K562 (cell line): ENCODE results near the gene WDR17. TPM values are rescaled to one million over a fixed set of nuclear protein-coding genes. Genes with fewer than 3 reads are reported as not detected.
A peak's percentile ranks its signal among the peaks of the same experiment; 100 is the strongest.

Experiments
- BRCA1 ChIP-seq, 2 experiments: fragments of 450-650 bp in 1 of 2; sonication (generic) in 1 of 2; formaldehyde crosslinking in 1 of 2; IDR thresholded peaks; 2 replicates each; pipeline versions ENCODE4 v1.5.0 to v1.6.1; 2017 to 2020; ENCODE audit warnings: mild to moderate bottlenecking in 1 of 2, missing genetic modification reagents in 1 of 2
- CHD2 ChIP-seq: IDR thresholded peaks from 2 replicates; pipeline ENCODE4 v1.6.1; 2011; ENCODE audit warnings: low read depth, low read length
- ELK1 ChIP-seq: sonication (generic); formaldehyde crosslinking; IDR thresholded peaks from 2 replicates; pipeline ENCODE4 v1.8.1; 2022; ENCODE audit warnings: missing genetic modification reagents
- HBP1 ChIP-seq: fragments of 450-650 bp; formaldehyde crosslinking; IDR thresholded peaks from 2 replicates; pipeline ENCODE4 v1.4.0; 2022; ENCODE audit warnings: missing genetic modification characterization
- HMG20A ChIP-seq: fragments of 450-650 bp; formaldehyde crosslinking; conservative IDR thresholded peaks from 2 replicates; pipeline ENCODE4 v1.4.0; 2020; ENCODE audit warnings: mild to moderate bottlenecking, mixed read lengths
- IRF9 ChIP-seq: fragments of 450-650 bp; IDR thresholded peaks from 2 replicates; pipeline ENCODE4 v1.6.1; 2016; ENCODE audit warnings: missing biosample characterization, missing genetic modification characterization
- MEIS2 ChIP-seq: fragments of 450-650 bp; IDR thresholded peaks from 2 replicates; pipeline ENCODE4 v1.6.1; 2014; ENCODE audit warnings: mild to moderate bottlenecking; ENCODE audit not compliant: partially characterized antibody
- RBFOX2 ChIP-seq: fragments of 200-400 bp; formaldehyde crosslinking; IDR thresholded peaks from 2 replicates; pipeline ENCODE4 v1.6.1; 2017; ENCODE audit warnings: low read depth, mild to moderate bottlenecking, low read length, moderate library complexity
- RBM39 ChIP-seq: fragments of 200-400 bp; formaldehyde crosslinking; optimal IDR thresholded peaks from 2 replicates; pipeline ENCODE3; 2018; ENCODE audit warnings: low read depth, low read length
- SMARCC2 ChIP-seq: fragments of 450-650 bp; IDR thresholded peaks from 2 replicates; pipeline ENCODE4 v1.6.1; 2017; ENCODE audit warnings: antibody characterized with exemption, moderate library complexity, mild to moderate bottlenecking, low read depth
- ZNF561 ChIP-seq: fragments of 450-650 bp; formaldehyde crosslinking; conservative IDR thresholded peaks from 2 replicates; pipeline ENCODE4 v1.4.0; 2020; ENCODE audit warnings: mild to moderate bottlenecking, moderate library complexity
- polyA plus RNA-seq, 8 experiments: library from polyadenylated mRNA; depleted of rRNA in 4 of 8; stranded (reverse) in 5 of 8; unstranded in 3 of 8; fragments of >200 nt; fragmentation: Nextera tagmentation in 2 of 8; fragmentation: Illumina TruSeq in 1 of 8; extraction: Ambion mirVana in 2 of 8; extraction: Trizol in 1 of 8; gene quantifications; 2 replicates each; pipeline versions ENCODE4 v1.2.1 to v1.2.3, GENCODE V29; 2011 to 2014; ENCODE audit warnings: inconsistent platforms in 1 of 8, missing spikeins in 1 of 8
- total RNA-seq, 7 experiments: library from RNA; depleted of rRNA in 6 of 7; stranded (reverse); fragments of >200 nt in 6 of 7; fragmentation: Illumina TruSeq in 2 of 7; extraction: Trizol in 2 of 7; gene quantifications; 2 replicates each; pipeline versions ENCODE4 v1.2.1 to v1.2.3, GENCODE V29; 2011 to 2021; ENCODE audit warnings: low replicate concordance in 1 of 7
- TF ChIP-seq, protein P1 (sequence below), 2 experiments: fragments of 450-650 bp; formaldehyde crosslinking in 1 of 2; IDR thresholded peaks; 2 replicates each; pipeline versions ENCODE4 v1.4.0 to v1.6.1; 2014 to 2020; ENCODE audit warnings: mild to moderate bottlenecking in 2 of 2, borderline replicate concordance in 1 of 2, low read depth in 1 of 2

Gene WDR17
- total and polyA plus RNA-seq, 9 of the 15 experiments (the other 6 are each of a cell fraction or from before 2014, with no cell fraction given): 0.04 to 0.07 TPM; not detected in 7

GRCh38 chr4:176195184-176195978, 129.7 kb downstream of the WDR17 start, which contains the start of gene SPATA4 (continued):
- TF ChIP-seq BRCA1 (IDR thresholded peaks at IDR 0.05): no peak
- TF ChIP-seq BRCA1 (CRISPR knock-in tag; IDR thresholded peaks at IDR 0.05): no peak
- TF ChIP-seq MEIS2: peak; percentile 75
- no peak for TF ChIP-seq HBP1
- 0 out of 2 replicates have a peak, but pooled peaks have one; percentile 14 for TF ChIP-seq CHD2
- peak; percentile 80 for TF ChIP-seq RBFOX2
- TF ChIP-seq ZNF561: no peak
- no peak for TF ChIP-seq HMG20A (CRISPR knock-in tag)
- TF ChIP-seq SMARCC2: no peak
- TF ChIP-seq, protein P1, sequence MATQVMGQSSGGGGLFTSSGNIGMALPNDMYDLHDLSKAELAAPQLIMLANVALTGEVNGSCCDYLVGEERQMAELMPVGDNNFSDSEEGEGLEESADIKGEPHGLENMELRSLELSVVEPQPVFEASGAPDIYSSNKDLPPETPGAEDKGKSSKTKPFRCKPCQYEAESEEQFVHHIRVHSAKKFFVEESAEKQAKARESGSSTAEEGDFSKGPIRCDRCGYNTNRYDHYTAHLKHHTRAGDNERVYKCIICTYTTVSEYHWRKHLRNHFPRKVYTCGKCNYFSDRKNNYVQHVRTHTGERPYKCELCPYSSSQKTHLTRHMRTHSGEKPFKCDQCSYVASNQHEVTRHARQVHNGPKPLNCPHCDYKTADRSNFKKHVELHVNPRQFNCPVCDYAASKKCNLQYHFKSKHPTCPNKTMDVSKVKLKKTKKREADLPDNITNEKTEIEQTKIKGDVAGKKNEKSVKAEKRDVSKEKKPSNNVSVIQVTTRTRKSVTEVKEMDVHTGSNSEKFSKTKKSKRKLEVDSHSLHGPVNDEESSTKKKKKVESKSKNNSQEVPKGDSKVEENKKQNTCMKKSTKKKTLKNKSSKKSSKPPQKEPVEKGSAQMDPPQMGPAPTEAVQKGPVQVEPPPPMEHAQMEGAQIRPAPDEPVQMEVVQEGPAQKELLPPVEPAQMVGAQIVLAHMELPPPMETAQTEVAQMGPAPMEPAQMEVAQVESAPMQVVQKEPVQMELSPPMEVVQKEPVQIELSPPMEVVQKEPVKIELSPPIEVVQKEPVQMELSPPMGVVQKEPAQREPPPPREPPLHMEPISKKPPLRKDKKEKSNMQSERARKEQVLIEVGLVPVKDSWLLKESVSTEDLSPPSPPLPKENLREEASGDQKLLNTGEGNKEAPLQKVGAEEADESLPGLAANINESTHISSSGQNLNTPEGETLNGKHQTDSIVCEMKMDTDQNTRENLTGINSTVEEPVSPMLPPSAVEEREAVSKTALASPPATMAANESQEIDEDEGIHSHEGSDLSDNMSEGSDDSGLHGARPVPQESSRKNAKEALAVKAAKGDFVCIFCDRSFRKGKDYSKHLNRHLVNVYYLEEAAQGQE (IDR thresholded peaks at IDR 0.05; ENCODE audit: borderline replicate concordance): no peak
- TF ChIP-seq, protein P1 (CRISPR knock-in tag; IDR thresholded peaks at IDR 0.05; ENCODE audit: low read depth): no peak
- no peak for TF ChIP-seq RBM39
- no peak for TF ChIP-seq IRF9 (tag)
- TF ChIP-seq ELK1 (CRISPR knock-in tag): no peak
